SK-N-SH treated with all-trans-retinoic acid at 6 μM for 48 hours (cell line): Measurements from ENCODE around the gene ZNF385B.

Experiments used
- ATAC-seq: fragments of 200-7000 bp; cut with Tn5 transposase; 3 replicates; pipeline ENCODE4 v1.9.1; 2020; ENCODE audit warnings: mild to moderate bottlenecking, moderate library complexity
- ARNTL ChIP-seq: fragments of 450-650 bp; formaldehyde crosslinking; IDR thresholded peaks from 2 replicates; pipeline ENCODE4 v1.5.0; 2020; ENCODE audit warnings: low read depth, mild to moderate bottlenecking, moderate library complexity, borderline replicate concordance
- BACH2 ChIP-seq: fragments of 250-450 bp; sonication (Bioruptor Pico); IDR thresholded peaks from 2 replicates; pipeline ENCODE4 v1.9.0; 2021; ENCODE audit warnings: mild to moderate bottlenecking, borderline replicate concordance
- CREB5 ChIP-seq: fragments of 250-450 bp; sonication (Bioruptor Pico); IDR thresholded peaks from 2 replicates; pipeline ENCODE4 v1.5.1; 2020; ENCODE audit warnings: low read depth, mild to moderate bottlenecking, moderate library complexity
- ESRRG ChIP-seq: fragments of 250-450 bp; sonication (Bioruptor Pico); IDR thresholded peaks from 2 replicates; pipeline ENCODE4 v1.6.1; 2021; ENCODE audit warnings: mild to moderate bottlenecking
- GLIS3 ChIP-seq: fragments of 250-450 bp; sonication (Bioruptor Pico); IDR thresholded peaks from 2 replicates; pipeline ENCODE4 v1.5.0; 2020; ENCODE audit warnings: mild to moderate bottlenecking, moderate library complexity
- ISL1 ChIP-seq: fragments of 250-450 bp; sonication (Bioruptor Pico); IDR thresholded peaks from 2 replicates; pipeline ENCODE4 v2.1.2; 2022; ENCODE audit warnings: mild to moderate bottlenecking, moderate library complexity
- OSR1 ChIP-seq: fragments of 250-450 bp; sonication (Bioruptor Pico); IDR thresholded peaks from 2 replicates; pipeline ENCODE4 v1.8.0; 2022; ENCODE audit warnings: moderate library complexity, mild to moderate bottlenecking, inconsistent platforms
- PATZ1 ChIP-seq: fragments of 250-450 bp; sonication (Bioruptor Pico); IDR thresholded peaks from 2 replicates; pipeline ENCODE4 v1.8.0; 2020; ENCODE audit warnings: mild to moderate bottlenecking, moderate library complexity, borderline replicate concordance
- POU6F1 ChIP-seq: fragments of 250-450 bp; sonication (Bioruptor Pico); IDR thresholded peaks from 2 replicates; pipeline ENCODE4 v1.8.0; 2021; ENCODE audit warnings: low read depth, mild to moderate bottlenecking, moderate library complexity, borderline replicate concordance
- PPARA ChIP-seq: fragments of 250-450 bp; sonication (Bioruptor Pico); IDR thresholded peaks from 2 replicates; pipeline ENCODE4 v1.5.0; 2020; ENCODE audit warnings: mild to moderate bottlenecking, borderline replicate concordance
- RARB ChIP-seq: fragments of 250-450 bp; sonication (Bioruptor Pico); IDR thresholded peaks from 2 replicates; pipeline ENCODE4 v1.8.0; 2021; ENCODE audit warnings: mild to moderate bottlenecking, moderate library complexity
- SNAI2 ChIP-seq: fragments of 250-450 bp; sonication (Bioruptor Pico); IDR thresholded peaks from 2 replicates; pipeline ENCODE4 v1.5.0; 2020; ENCODE audit warnings: mild to moderate bottlenecking, moderate library complexity
- TCF4 ChIP-seq: fragments of 250-450 bp; sonication (Bioruptor Pico); IDR thresholded peaks from 2 replicates; pipeline ENCODE4 v1.8.0; 2021; ENCODE audit warnings: mild to moderate bottlenecking, moderate library complexity, borderline replicate concordance
- TOX ChIP-seq: fragments of 250-450 bp; sonication (Bioruptor Pico); IDR thresholded peaks from 2 replicates; pipeline ENCODE4 v1.8.0; 2021; ENCODE audit warnings: mild to moderate bottlenecking, moderate library complexity, borderline replicate concordance
- TSHZ2 ChIP-seq: fragments of 250-450 bp; sonication (Bioruptor Pico); IDR thresholded peaks from 2 replicates; pipeline ENCODE4 v1.5.0; 2020; ENCODE audit warnings: mild to moderate bottlenecking, moderate library complexity
- ZC3H10 ChIP-seq: fragments of 250-450 bp; sonication (Bioruptor Pico); IDR thresholded peaks from 2 replicates; pipeline ENCODE4 v1.5.1; 2021; ENCODE audit warnings: mild to moderate bottlenecking, moderate library complexity
- ZFP3 ChIP-seq: fragments of 250-450 bp; sonication (Bioruptor Pico); IDR thresholded peaks from 2 replicates; pipeline ENCODE4 v1.5.0; 2020; ENCODE audit warnings: mild to moderate bottlenecking, moderate library complexity
- ZNF565 ChIP-seq: fragments of 450-650 bp; formaldehyde crosslinking; conservative IDR thresholded peaks from 2 replicates; pipeline ENCODE4 v1.5.0; 2020; ENCODE audit warnings: low read depth, mild to moderate bottlenecking, moderate library complexity
- ZNF8 ChIP-seq: fragments of 450-650 bp; formaldehyde crosslinking; IDR thresholded peaks from 2 replicates; pipeline ENCODE4 v1.5.0; 2020; ENCODE audit warnings: mild to moderate bottlenecking, moderate library complexity

Gene ZNF385B

GRCh38 chr2:179724403-179724802, 137.0 kb downstream of the ZNF385B start:
- ATAC-seq = no peak
- TF ChIP-seq ARNTL = no peak
- no peak for TF ChIP-seq ESRRG (CRISPR knock-in tag)
- TF ChIP-seq POU6F1 (CRISPR knock-in tag) = no peak
- no peak for TF ChIP-seq ZC3H10 (CRISPR knock-in tag)
- TF ChIP-seq PPARA (CRISPR knock-in tag) = no peak
- TF ChIP-seq ZNF565 = no peak
- no peak for TF ChIP-seq TSHZ2 (CRISPR knock-in tag)
- TF ChIP-seq BACH2 (CRISPR knock-in tag) = no peak
- TF ChIP-seq ISL1 = no peak
- TF ChIP-seq ZFP3 = no peak
- no peak for TF ChIP-seq TCF4 (CRISPR knock-in tag)
- no peak for TF ChIP-seq RARB
- TF ChIP-seq GLIS3 (CRISPR knock-in tag) = no peak
- no peak for TF ChIP-seq PATZ1
- no peak for TF ChIP-seq OSR1
- TF ChIP-seq, all 23 proteins: peak for 0

- no peak for ATAC-seq
- TF ChIP-seq ZFP3 (no peak), TOX (CRISPR knock-in tag) (no peak), ESRRG (CRISPR knock-in tag) (no peak), ZNF8 (CRISPR knock-in tag) (no peak), TCF4 (CRISPR knock-in tag) (no peak), ZNF565 (no peak), ISL1 (no peak), ZC3H10 (CRISPR knock-in tag) (no peak), GLIS3 (CRISPR knock-in tag) (no peak), CREB5 (CRISPR knock-in tag) (no peak), SNAI2 (CRISPR knock-in tag) (no peak), ARNTL (no peak), BACH2 (CRISPR knock-in tag) (no peak), TSHZ2 (CRISPR knock-in tag) (no peak)
These were observed 141.1 kb downstream of the ZNF385B start for GRCh38 chr2:179720173-179720772.

GRCh38 chr2:179715871-179716270, 145.5 kb downstream of the ZNF385B start:
- no peak for ATAC-seq
- TF ChIP-seq ZNF8 (CRISPR knock-in tag) = no peak
- TF ChIP-seq ESRRG (CRISPR knock-in tag) = no peak
- TF ChIP-seq ARNTL = no peak
- no peak for TF ChIP-seq TCF4 (CRISPR knock-in tag)
- TF ChIP-seq CREB5 (CRISPR knock-in tag) = no peak
- TF ChIP-seq ISL1 = no peak
- no peak for TF ChIP-seq ZFP3
- TF ChIP-seq PPARA (CRISPR knock-in tag) = no peak
- TF ChIP-seq OSR1 = no peak
- no peak for TF ChIP-seq TSHZ2 (CRISPR knock-in tag)
